ENCODE data around the gene AOAH.

The AOAH gene

GRCh38 chr7:36639826-36640225 is 84.5 kb downstream of the AOAH start:
- Histone ChIP-seq H3K4me1 (ENCODE audit: control extremely low read depth in 1 of 4, control insufficient read depth in 4 of 4, insufficient read depth in 4 of 4, low read length in 3 of 4) (peaks cover 8 to 53% (median 37%) of the 10 kb centered on the region in 4 experiments), H3K27me3 (replicated peaks in 2 of 5; ENCODE audit: control insufficient read depth in 4 of 5, insufficient read depth in 5 of 5, low read length in 4 of 5) (no peaks in the 10 kb centered on the region), H3K4me3 (ENCODE audit: control insufficient read depth in 1 of 7, extremely low read depth in 1 of 7, insufficient read depth in 4 of 7, low read depth in 2 of 7, low read length in 6 of 7) (peak overlapping the region in 3 of 7 experiments; percentile 22 to 38 (median 31)), H3K36me3 (ENCODE audit: control insufficient read depth in 4 of 4, insufficient read depth in 4 of 4, low read length in 3 of 4) (no peaks in the 10 kb centered on the region), H3K9me3 (ENCODE audit: control extremely low read depth in 1 of 5, control insufficient read depth in 4 of 5, insufficient read depth in 2 of 5, low read depth in 1 of 5, low read length in 4 of 5) (no peaks in the 10 kb centered on the region), H3K27ac (ENCODE audit: insufficient read depth in 1 of 2, low read depth in 1 of 2, low read length in 2 of 2, poor library complexity in 1 of 2, severe bottlenecking in 2 of 2) (peak overlapping the region in 1 of 2 experiments; percentile 56)
- WGBS (ENCODE audit: insufficient coverage), result 0% methylated on average over 3 of the region's 8 CpGs
- peak; percentile 30 to 92 (median 88) for DNase-seq
- ChIA-PET CTCF (interaction anchor here (1.0 to 2.9 kb wide), 6 partner anchors 9 to 150 kb away, joined by 3 to 11 read pairs (median 6); no protein-coding TSS in a partner anchor), POLR2A (interaction anchor here (0.6 kb wide), 1 partner anchor 947 kb away, joined by 4 read pairs; no protein-coding TSS in a partner anchor)

- ChIA-PET POLR2A (no interaction called here), CTCF (interaction anchor here (0.6 to 2.9 kb wide), 8 partner anchors 10 to 280 kb away, joined by 3 to 11 read pairs (median 4); no protein-coding TSS in a partner anchor)
- DNase-seq, result peak in 1 of 3 donors; percentile 16
- H3K27me3 ChIP-seq (replicated peaks in 2 of 5; ENCODE audit: control insufficient read depth in 4 of 5, insufficient read depth in 5 of 5, low read length in 4 of 5), result no peaks in the 10 kb centered on the region
- no peaks in the 10 kb centered on the region for H3K9me3 ChIP-seq (ENCODE audit: control extremely low read depth in 1 of 5, control insufficient read depth in 4 of 5, insufficient read depth in 2 of 5, low read depth in 1 of 5, low read length in 4 of 5)
- peak overlapping the region in 1 of 2 experiments; percentile 56 for H3K27ac ChIP-seq (ENCODE audit: insufficient read depth in 1 of 2, low read depth in 1 of 2, low read length in 2 of 2, poor library complexity in 1 of 2, severe bottlenecking in 2 of 2)
- H3K4me3 ChIP-seq (ENCODE audit: control insufficient read depth in 1 of 7, extremely low read depth in 1 of 7, insufficient read depth in 4 of 7, low read depth in 2 of 7, low read length in 6 of 7), result no peak overlapping the region
- WGBS (ENCODE audit: insufficient coverage), result 96% methylated on average over 3 of the region's 3 CpGs
- H3K4me1 ChIP-seq (ENCODE audit: control extremely low read depth in 1 of 4, control insufficient read depth in 4 of 4, insufficient read depth in 4 of 4, low read length in 3 of 4), result peaks cover 8 to 53% (median 37%) of the 10 kb centered on the region in 4 experiments
- H3K36me3 ChIP-seq (ENCODE audit: control insufficient read depth in 4 of 4, insufficient read depth in 4 of 4, low read length in 3 of 4), result peaks cover 0 to under 1% (median 0%) of the 10 kb centered on the region in 4 experiments
These were observed 85.6 kb downstream of the AOAH start for GRCh38 chr7:36638586-36639263.

GRCh38 chr7:36638140-36638539 is 86.2 kb downstream of the AOAH start:
- ChIA-PET CTCF (interaction anchor here (0.5 to 2.8 kb wide), 8 partner anchors 11 to 1694 kb away, joined by 3 to 11 read pairs (median 3); no protein-coding TSS in a partner anchor), POLR2A (no interaction called here)
- Histone ChIP-seq H3K4me3 (ENCODE audit: control insufficient read depth in 1 of 7, extremely low read depth in 1 of 7, insufficient read depth in 4 of 7, low read depth in 2 of 7, low read length in 6 of 7) (no peak overlapping the region), H3K27me3 (replicated peaks in 2 of 5; ENCODE audit: control insufficient read depth in 4 of 5, insufficient read depth in 5 of 5, low read length in 4 of 5) (no peaks in the 10 kb centered on the region), H3K36me3 (ENCODE audit: control insufficient read depth in 4 of 4, insufficient read depth in 4 of 4, low read length in 3 of 4) (peaks cover 0 to 3% (median 0%) of the 10 kb centered on the region in 4 experiments), H3K4me1 (ENCODE audit: control extremely low read depth in 1 of 4, control insufficient read depth in 4 of 4, insufficient read depth in 4 of 4, low read length in 3 of 4) (peaks cover 8 to 53% (median 37%) of the 10 kb centered on the region in 4 experiments), H3K9me3 (ENCODE audit: control extremely low read depth in 1 of 5, control insufficient read depth in 4 of 5, insufficient read depth in 2 of 5, low read depth in 1 of 5, low read length in 4 of 5) (no peaks in the 10 kb centered on the region), H3K27ac (ENCODE audit: insufficient read depth in 1 of 2, low read depth in 1 of 2, low read length in 2 of 2, poor library complexity in 1 of 2, severe bottlenecking in 2 of 2) (no peak overlapping the region)
- 100% methylated on average over 2 of the region's 5 CpGs for WGBS (ENCODE audit: insufficient coverage)
- peak in 1 of 3 donors; percentile 11 for DNase-seq

- Histone ChIP-seq H3K27me3 (replicated peaks in 2 of 5; ENCODE audit: control insufficient read depth in 4 of 5, insufficient read depth in 5 of 5, low read length in 4 of 5) (no peaks in the 10 kb centered on the region), H3K36me3 (ENCODE audit: control insufficient read depth in 4 of 4, insufficient read depth in 4 of 4, low read length in 3 of 4) (peaks cover 0 to 3% (median 0%) of the 10 kb centered on the region in 4 experiments), H3K4me3 (ENCODE audit: control insufficient read depth in 1 of 7, extremely low read depth in 1 of 7, insufficient read depth in 4 of 7, low read depth in 2 of 7, low read length in 6 of 7) (no peak overlapping the region), H3K9me3 (ENCODE audit: control extremely low read depth in 1 of 5, control insufficient read depth in 4 of 5, insufficient read depth in 2 of 5, low read depth in 1 of 5, low read length in 4 of 5) (no peaks in the 10 kb centered on the region), H3K27ac (ENCODE audit: insufficient read depth in 1 of 2, low read depth in 1 of 2, low read length in 2 of 2, poor library complexity in 1 of 2, severe bottlenecking in 2 of 2) (no peak overlapping the region), H3K4me1 (ENCODE audit: control extremely low read depth in 1 of 4, control insufficient read depth in 4 of 4, insufficient read depth in 4 of 4, low read length in 3 of 4) (peaks cover 8 to 50% (median 37%) of the 10 kb centered on the region in 4 experiments)
- ChIA-PET CTCF (interaction anchor here (0.5 to 2.8 kb wide), 4 partner anchors 11 to 1694 kb away, joined by 3 to 11 read pairs (median 3); no protein-coding TSS in a partner anchor), POLR2A (no interaction called here)
- 67% methylated on average over 3 of the region's 4 CpGs for WGBS (ENCODE audit: insufficient coverage)
- DNase-seq, result no peak
These were observed 86.9 kb downstream of the AOAH start for GRCh38 chr7:36637417-36637816.

GRCh38 chr7:36636126-36636525 is 88.2 kb downstream of the AOAH start:
- POLR2A ChIA-PET, result no interaction called here
- no peaks in the 10 kb centered on the region for H3K9me3 ChIP-seq (ENCODE audit: control extremely low read depth in 1 of 5, control insufficient read depth in 4 of 5, insufficient read depth in 2 of 5, low read depth in 1 of 5, low read length in 4 of 5)
- no peak overlapping the region for H3K4me3 ChIP-seq (ENCODE audit: control insufficient read depth in 1 of 7, extremely low read depth in 1 of 7, insufficient read depth in 4 of 7, low read depth in 2 of 7, low read length in 6 of 7)
- no peaks in the 10 kb centered on the region for H3K27me3 ChIP-seq (replicated peaks in 2 of 5; ENCODE audit: control insufficient read depth in 4 of 5, insufficient read depth in 5 of 5, low read length in 4 of 5)
- peaks cover 8 to 49% (median 36%) of the 10 kb centered on the region in 4 experiments for H3K4me1 ChIP-seq (ENCODE audit: control extremely low read depth in 1 of 4, control insufficient read depth in 4 of 4, insufficient read depth in 4 of 4, low read length in 3 of 4)
- no peak overlapping the region for H3K27ac ChIP-seq (ENCODE audit: insufficient read depth in 1 of 2, low read depth in 1 of 2, low read length in 2 of 2, poor library complexity in 1 of 2, severe bottlenecking in 2 of 2)
- CTCF ChIA-PET, result no interaction called here
- WGBS (ENCODE audit: insufficient coverage), result 95% methylated on average over 4 of the region's 5 CpGs
- no peak for DNase-seq
- peaks cover 0 to 9% (median 0%) of the 10 kb centered on the region in 4 experiments for H3K36me3 ChIP-seq (ENCODE audit: control insufficient read depth in 4 of 4, insufficient read depth in 4 of 4, low read length in 3 of 4)

- Histone ChIP-seq H3K36me3 (ENCODE audit: control insufficient read depth in 4 of 4, insufficient read depth in 4 of 4, low read length in 3 of 4) (peaks cover 0 to 9% (median 2%) of the 10 kb centered on the region in 4 experiments), H3K4me3 (ENCODE audit: control insufficient read depth in 1 of 7, extremely low read depth in 1 of 7, insufficient read depth in 4 of 7, low read depth in 2 of 7, low read length in 6 of 7) (no peak overlapping the region), H3K27me3 (replicated peaks in 2 of 5; ENCODE audit: control insufficient read depth in 4 of 5, insufficient read depth in 5 of 5, low read length in 4 of 5) (no peaks in the 10 kb centered on the region), H3K27ac (ENCODE audit: insufficient read depth in 1 of 2, low read depth in 1 of 2, low read length in 2 of 2, poor library complexity in 1 of 2, severe bottlenecking in 2 of 2) (no peak overlapping the region), H3K9me3 (ENCODE audit: control extremely low read depth in 1 of 5, control insufficient read depth in 4 of 5, insufficient read depth in 2 of 5, low read depth in 1 of 5, low read length in 4 of 5) (no peaks in the 10 kb centered on the region), H3K4me1 (ENCODE audit: control extremely low read depth in 1 of 4, control insufficient read depth in 4 of 4, insufficient read depth in 4 of 4, low read length in 3 of 4) (peaks cover 8 to 39% (median 26%) of the 10 kb centered on the region in 4 experiments)
- POLR2A ChIA-PET, result interaction anchor here (0.5 kb wide), 1 partner anchor 12 kb away, joined by 3 read pairs; no protein-coding TSS in a partner anchor
- DNase-seq, result no peak
- WGBS (ENCODE audit: insufficient coverage), result 88% methylated on average over 3 of the region's 3 CpGs
- CTCF ChIA-PET, result no interaction called here
These were observed 89.2 kb downstream of the AOAH start for GRCh38 chr7:36635091-36635490.

- Histone ChIP-seq H3K4me3 (ENCODE audit: control insufficient read depth in 1 of 7, extremely low read depth in 1 of 7, insufficient read depth in 4 of 7, low read depth in 2 of 7, low read length in 6 of 7) (no peak overlapping the region), H3K36me3 (ENCODE audit: control insufficient read depth in 4 of 4, insufficient read depth in 4 of 4, low read length in 3 of 4) (peaks cover 0 to 9% (median 2%) of the 10 kb centered on the region in 4 experiments), H3K27ac (ENCODE audit: insufficient read depth in 1 of 2, low read depth in 1 of 2, low read length in 2 of 2, poor library complexity in 1 of 2, severe bottlenecking in 2 of 2) (no peak overlapping the region), H3K4me1 (ENCODE audit: control extremely low read depth in 1 of 4, control insufficient read depth in 4 of 4, insufficient read depth in 4 of 4, low read length in 3 of 4) (peaks cover 0 to 22% (median 10%) of the 10 kb centered on the region in 4 experiments), H3K9me3 (ENCODE audit: control extremely low read depth in 1 of 5, control insufficient read depth in 4 of 5, insufficient read depth in 2 of 5, low read depth in 1 of 5, low read length in 4 of 5) (no peaks in the 10 kb centered on the region), H3K27me3 (replicated peaks in 2 of 5; ENCODE audit: control insufficient read depth in 4 of 5, insufficient read depth in 5 of 5, low read length in 4 of 5) (no peaks in the 10 kb centered on the region)
- ChIA-PET CTCF (interaction anchor here (1.2 to 1.3 kb wide), 2 partner anchors 14 to 38 kb away, joined by 3 to 4 read pairs; no protein-coding TSS in a partner anchor), POLR2A (no interaction called here)
- WGBS (ENCODE audit: insufficient coverage), result 90% methylated on average over 9 of the region's 9 CpGs
- no peak for DNase-seq
These were observed 90.9 kb downstream of the AOAH start for GRCh38 chr7:36633377-36633776.
